ENCODE data around the gene DPH7. TPM values are rescaled to one million over a fixed set of nuclear protein-coding genes. Genes with fewer than 3 reads are reported as not detected.
"Not testable (repeated sequence)": the region's sequence is repeated elsewhere in the genome, so short reads cannot be mapped to it uniquely, and the experiment has no call there.

DPH7 gene
- total RNA-seq, 1 donor from 2014 or later: 13.0 TPM

DNA sequence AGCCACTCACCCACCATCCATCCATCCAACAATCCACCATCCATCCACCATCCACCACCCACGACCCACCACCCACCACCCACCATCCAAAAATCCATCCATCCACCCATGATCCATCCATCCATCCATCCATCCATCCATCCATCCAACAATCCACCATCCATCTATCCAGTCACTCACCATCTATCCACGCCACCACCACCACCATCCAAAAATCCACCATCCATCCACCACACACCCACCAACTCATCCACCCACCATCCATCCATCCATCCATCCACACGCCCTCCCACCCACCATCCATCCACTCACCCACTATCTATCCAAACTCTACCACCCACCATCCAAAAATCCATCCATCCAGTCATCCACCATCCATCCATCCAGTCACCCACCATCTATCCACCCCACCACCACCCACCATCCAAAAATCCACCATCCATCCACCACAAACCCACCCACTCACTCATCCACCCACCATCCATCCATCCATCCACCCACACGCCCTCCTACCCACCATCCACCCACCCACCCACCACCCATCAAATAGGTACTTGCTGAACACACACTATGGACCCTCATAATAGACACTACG, 9.0 kb downstream of the DPH7 start:
- Histone ChIP-seq H3K4me3 (ENCODE audit: low read length in 3 of 3) (no peak overlapping the region), H3K36me3 (ENCODE audit: control insufficient read depth in 3 of 3, insufficient read depth in 3 of 3, low read length in 3 of 3) (peaks cover 26 to 41% (median 32%) of the 10 kb centered on the region in 3 donors)

DNA sequence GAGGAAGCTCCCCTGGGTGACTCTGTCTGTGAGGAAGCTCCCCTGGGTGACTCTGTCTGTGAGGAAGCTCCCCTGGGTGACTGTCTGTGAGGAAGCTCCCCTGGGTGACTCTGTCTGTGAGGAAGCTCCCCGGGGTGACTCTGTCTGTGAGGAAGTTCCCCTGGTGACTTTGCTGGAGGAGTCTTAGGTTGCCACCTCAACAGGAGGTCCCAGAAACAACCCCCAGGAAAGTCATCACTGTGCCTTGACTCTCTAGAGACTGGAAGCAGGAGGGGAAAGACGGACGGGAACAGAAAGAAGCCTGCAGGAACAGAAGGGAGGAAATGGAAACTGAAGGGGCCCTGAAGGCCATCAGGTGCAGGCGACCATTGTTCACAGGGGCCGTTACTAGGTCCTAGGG, 10.3 kb downstream of the DPH7 start:
- not testable (repeated sequence) for H3K9me3 ChIP-seq (ENCODE audit: control insufficient read depth in 3 of 3, low read length in 3 of 3); H3K27ac ChIP-seq (ENCODE audit: low read depth, low read length); H3K4me1 ChIP-seq (ENCODE audit: control insufficient read depth in 3 of 3, insufficient read depth in 3 of 3, low read length in 3 of 3); H3K4me3 ChIP-seq (ENCODE audit: low read length in 3 of 3); H3K27me3 ChIP-seq (ENCODE audit: control insufficient read depth in 3 of 3, insufficient read depth in 3 of 3, low read length in 3 of 3); H3K9ac ChIP-seq (ENCODE audit: low read depth in 1 of 3, low read length in 3 of 3)
- peaks cover 29 to 44% (median 36%) of the 10 kb centered on the region in 3 donors for H3K36me3 ChIP-seq (ENCODE audit: control insufficient read depth in 3 of 3, insufficient read depth in 3 of 3, low read length in 3 of 3)

More for the DNA sequence above, 9.0 kb downstream of the DPH7 start:
- Histone ChIP-seq H3K4me1 (ENCODE audit: control insufficient read depth in 3 of 3, insufficient read depth in 3 of 3, low read length in 3 of 3) (no peaks in the 10 kb centered on the region), H3K9me3 (ENCODE audit: control insufficient read depth in 3 of 3, low read length in 3 of 3) (no peaks in the 10 kb centered on the region), H3K9ac (ENCODE audit: low read depth in 1 of 3, low read length in 3 of 3) (no peak overlapping the region), H3K27me3 (ENCODE audit: control insufficient read depth in 3 of 3, insufficient read depth in 3 of 3, low read length in 3 of 3) (no peaks in the 10 kb centered on the region), H3K27ac (ENCODE audit: low read depth, low read length) (no peak overlapping the region)

DNA sequence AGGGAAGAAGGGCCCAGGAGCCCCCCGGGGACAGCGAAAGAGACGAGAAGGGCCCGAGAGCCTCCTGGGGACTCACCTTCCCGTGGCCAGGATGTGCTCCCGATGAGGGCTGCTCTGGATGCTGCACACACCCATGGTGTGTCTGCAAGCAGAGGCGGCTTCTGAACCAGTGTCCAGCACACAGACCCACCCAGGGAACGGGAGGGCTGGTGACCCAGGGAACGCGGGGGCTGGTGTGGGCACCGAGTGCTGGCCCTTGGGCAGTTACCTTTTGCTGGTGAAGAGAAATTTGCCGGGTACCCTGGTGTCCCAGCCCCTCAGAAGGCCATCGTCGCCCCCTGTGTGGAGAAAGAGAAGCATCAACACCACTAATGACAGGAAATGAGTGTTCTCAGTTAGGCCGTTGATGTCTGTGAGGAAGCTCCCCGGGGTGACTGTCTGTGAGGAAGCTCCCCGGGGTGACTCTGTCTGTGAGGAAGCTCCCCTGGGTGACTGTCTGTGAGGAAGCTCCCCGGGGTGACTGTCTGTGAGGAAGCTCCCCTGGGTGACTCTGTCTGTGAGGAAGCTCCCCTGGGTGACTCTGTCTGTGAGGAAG, 13.8 kb downstream of the DPH7 start:
- Histone ChIP-seq H3K4me1 (ENCODE audit: control insufficient read depth in 3 of 3, insufficient read depth in 3 of 3, low read length in 3 of 3) (no peaks in the 10 kb centered on the region), H3K27ac (ENCODE audit: low read depth, low read length) (no peak overlapping the region), H3K27me3 (ENCODE audit: control insufficient read depth in 3 of 3, insufficient read depth in 3 of 3, low read length in 3 of 3) (no peaks in the 10 kb centered on the region), H3K4me3 (ENCODE audit: low read length in 3 of 3) (no peak overlapping the region), H3K9ac (ENCODE audit: low read depth in 1 of 3, low read length in 3 of 3) (no peak overlapping the region), H3K9me3 (ENCODE audit: control insufficient read depth in 3 of 3, low read length in 3 of 3) (no peaks in the 10 kb centered on the region), H3K36me3 (ENCODE audit: control insufficient read depth in 3 of 3, insufficient read depth in 3 of 3, low read length in 3 of 3) (peaks cover 19 to 28% (median 28%) of the 10 kb centered on the region in 3 donors)

DNA sequence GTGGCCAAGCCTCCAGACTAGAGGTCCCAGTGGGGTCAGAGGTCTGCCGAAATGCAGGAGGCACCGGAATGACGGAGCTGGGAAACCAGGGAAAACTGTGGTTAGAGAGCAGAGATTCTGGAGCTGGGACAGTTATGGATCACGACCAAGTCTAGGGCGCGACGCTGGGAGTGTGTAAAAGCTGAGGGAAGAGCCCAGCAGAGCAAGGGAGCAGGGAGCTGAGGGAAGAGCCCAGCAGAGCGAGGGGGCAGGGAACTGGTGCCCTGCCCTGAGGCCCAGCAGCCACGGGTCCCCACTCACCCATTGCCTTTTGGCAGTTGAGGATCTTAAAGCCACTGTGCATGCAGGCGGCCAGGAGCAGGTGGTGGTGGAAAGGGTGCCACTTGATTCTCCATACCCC, 14.6 kb downstream of the DPH7 start:
- Histone ChIP-seq H3K27ac (ENCODE audit: low read depth, low read length) (no peak overlapping the region), H3K9me3 (ENCODE audit: control insufficient read depth in 3 of 3, low read length in 3 of 3) (no peaks in the 10 kb centered on the region), H3K27me3 (ENCODE audit: control insufficient read depth in 3 of 3, insufficient read depth in 3 of 3, low read length in 3 of 3) (no peaks in the 10 kb centered on the region), H3K4me1 (ENCODE audit: control insufficient read depth in 3 of 3, insufficient read depth in 3 of 3, low read length in 3 of 3) (no peaks in the 10 kb centered on the region), H3K36me3 (ENCODE audit: control insufficient read depth in 3 of 3, insufficient read depth in 3 of 3, low read length in 3 of 3) (peaks cover 19 to 30% (median 28%) of the 10 kb centered on the region in 3 donors), H3K9ac (ENCODE audit: low read depth in 1 of 3, low read length in 3 of 3) (no peak overlapping the region), H3K4me3 (ENCODE audit: low read length in 3 of 3) (no peak overlapping the region)

DNA sequence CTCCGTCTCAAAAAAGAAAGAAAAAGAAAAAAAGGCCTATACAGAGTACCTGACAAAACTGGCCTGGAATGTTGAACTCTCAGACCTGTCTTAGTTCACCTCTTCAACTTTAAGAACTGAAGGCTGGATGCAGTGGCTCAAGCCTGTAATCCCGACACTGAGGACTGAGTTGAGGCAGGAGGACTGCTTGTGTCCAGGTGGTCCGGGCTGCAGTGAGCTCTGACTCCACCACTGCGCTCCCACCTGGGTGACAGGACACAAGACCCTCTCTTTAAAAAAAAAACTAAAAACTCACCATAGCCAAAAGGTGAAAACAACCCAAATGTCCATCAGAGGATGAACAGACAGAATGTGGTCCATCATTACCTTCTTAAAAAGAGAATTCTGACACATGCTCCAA, 20.6 kb downstream of the DPH7 start:
- H3K9me3 ChIP-seq (ENCODE audit: control insufficient read depth in 3 of 3, low read length in 3 of 3): no peaks in the 10 kb centered on the region
- no peak overlapping the region for H3K9ac ChIP-seq (ENCODE audit: low read depth in 1 of 3, low read length in 3 of 3)
- H3K27me3 ChIP-seq (ENCODE audit: control insufficient read depth in 3 of 3, insufficient read depth in 3 of 3, low read length in 3 of 3): no peaks in the 10 kb centered on the region
- no peaks in the 10 kb centered on the region for H3K4me1 ChIP-seq (ENCODE audit: control insufficient read depth in 3 of 3, insufficient read depth in 3 of 3, low read length in 3 of 3)
- H3K27ac ChIP-seq (ENCODE audit: low read depth, low read length): no peak overlapping the region
- H3K4me3 ChIP-seq (ENCODE audit: low read length in 3 of 3): no peak overlapping the region
- H3K36me3 ChIP-seq (ENCODE audit: control insufficient read depth in 3 of 3, insufficient read depth in 3 of 3, low read length in 3 of 3): peaks cover 20 to 37% (median 36%) of the 10 kb centered on the region in 3 donors

DNA sequence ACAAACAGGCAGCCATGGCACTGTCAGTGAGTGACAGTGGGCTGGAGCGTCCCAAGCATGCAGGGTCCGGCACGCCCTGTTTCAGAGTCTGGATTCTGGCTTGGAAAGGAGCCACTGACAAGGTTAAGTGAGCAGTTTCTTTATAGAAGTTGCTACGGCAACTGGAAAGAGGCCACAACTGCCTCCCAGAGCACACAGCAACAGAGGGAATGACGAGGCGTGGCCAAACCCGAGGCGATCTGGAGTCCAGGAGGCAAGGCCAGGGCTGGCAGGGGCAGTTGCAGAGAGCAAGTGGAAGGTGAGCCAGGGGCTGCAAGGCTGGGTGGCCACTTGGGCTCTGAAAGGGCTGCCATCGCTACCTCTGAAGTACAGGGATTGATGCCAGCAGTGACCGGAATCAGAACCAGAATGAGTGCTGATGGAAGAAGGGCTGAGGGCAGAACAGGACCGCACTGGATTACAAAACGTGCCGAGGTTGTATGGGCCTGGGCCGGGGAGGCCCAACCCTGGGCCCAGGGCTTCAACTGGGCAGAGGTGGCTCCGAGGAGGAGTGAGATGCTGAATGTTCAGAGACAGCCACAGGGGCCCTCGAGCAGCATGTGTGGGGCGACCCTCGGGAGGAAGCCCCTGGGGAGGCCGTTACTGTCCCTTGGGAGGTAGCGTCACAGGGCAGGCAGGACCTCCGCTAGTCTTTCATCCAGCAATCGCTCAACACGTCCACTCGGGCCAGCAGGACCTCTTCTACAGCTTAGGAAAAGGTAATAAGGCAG, 22.5 kb downstream of the DPH7 start:
- Histone ChIP-seq H3K27ac (ENCODE audit: low read depth, low read length) (no peak overlapping the region), H3K9ac (ENCODE audit: low read depth in 1 of 3, low read length in 3 of 3) (no peak overlapping the region), H3K36me3 (ENCODE audit: control insufficient read depth in 3 of 3, insufficient read depth in 3 of 3, low read length in 3 of 3) (peaks cover 25 to 33% (median 32%) of the 10 kb centered on the region in 3 donors)

DNA sequence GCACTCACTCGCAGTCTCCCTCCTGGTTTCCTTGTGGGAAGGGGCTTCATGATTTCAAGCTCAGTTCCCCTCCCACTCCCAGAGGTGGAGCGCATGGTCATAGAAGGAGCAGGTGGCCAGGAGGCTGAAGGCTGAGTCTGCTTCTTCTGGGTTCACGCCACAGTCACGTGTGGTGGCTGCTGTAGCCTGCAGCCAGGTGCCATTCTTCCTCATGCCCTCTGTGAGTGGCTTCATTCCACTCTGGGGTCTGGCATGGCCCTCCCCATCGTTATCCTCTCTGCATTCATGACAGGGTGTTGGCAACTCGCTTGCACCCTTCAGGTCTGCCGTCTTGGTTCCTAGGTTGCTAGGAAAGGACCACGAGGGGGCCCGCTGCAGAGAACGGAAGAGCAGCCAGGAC, 23.5 kb downstream of the DPH7 start:
- Histone ChIP-seq H3K9ac (ENCODE audit: low read depth in 1 of 3, low read length in 3 of 3) (no peak overlapping the region), H3K4me1 (ENCODE audit: control insufficient read depth in 3 of 3, insufficient read depth in 3 of 3, low read length in 3 of 3) (peaks cover 6 to 8% (median 8%) of the 10 kb centered on the region in 3 donors), H3K36me3 (ENCODE audit: control insufficient read depth in 3 of 3, insufficient read depth in 3 of 3, low read length in 3 of 3) (peaks cover 25 to 33% (median 31%) of the 10 kb centered on the region in 3 donors), H3K27ac (ENCODE audit: low read depth, low read length) (no peak overlapping the region), H3K9me3 (ENCODE audit: control insufficient read depth in 3 of 3, low read length in 3 of 3) (no peaks in the 10 kb centered on the region), H3K4me3 (ENCODE audit: low read length in 3 of 3) (no peak overlapping the region), H3K27me3 (ENCODE audit: control insufficient read depth in 3 of 3, insufficient read depth in 3 of 3, low read length in 3 of 3) (no peaks in the 10 kb centered on the region)

More for the DNA sequence above, 22.5 kb downstream of the DPH7 start:
- Histone ChIP-seq H3K4me1 (ENCODE audit: control insufficient read depth in 3 of 3, insufficient read depth in 3 of 3, low read length in 3 of 3) (peaks cover 6 to 8% (median 6%) of the 10 kb centered on the region in 3 donors), H3K4me3 (ENCODE audit: low read length in 3 of 3) (no peak overlapping the region), H3K27me3 (ENCODE audit: control insufficient read depth in 3 of 3, insufficient read depth in 3 of 3, low read length in 3 of 3) (no peaks in the 10 kb centered on the region), H3K9me3 (ENCODE audit: control insufficient read depth in 3 of 3, low read length in 3 of 3) (no peaks in the 10 kb centered on the region)

DNA sequence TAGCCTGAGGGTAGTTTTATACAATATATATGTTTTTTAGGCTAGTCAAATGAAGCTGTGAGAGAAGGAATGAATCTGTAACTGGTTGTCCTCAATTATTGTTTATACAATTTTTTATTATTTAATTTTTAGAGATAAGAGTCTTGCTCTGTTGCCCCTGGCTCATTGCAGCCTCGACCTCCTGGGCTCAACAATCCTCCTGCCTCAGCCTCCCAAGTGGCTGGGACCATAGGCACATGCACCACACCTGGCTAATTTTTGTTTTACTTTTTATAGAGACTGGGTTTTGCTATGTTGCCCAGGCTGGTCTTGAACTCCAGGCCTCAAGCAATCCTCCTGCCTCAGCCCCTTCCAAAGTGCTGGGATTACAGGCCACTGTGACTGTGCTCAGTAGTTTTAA, 24.4 kb downstream of the DPH7 start:
- peaks cover 13 to 15% (median 14%) of the 10 kb centered on the region in 3 donors for H3K4me1 ChIP-seq (ENCODE audit: control insufficient read depth in 3 of 3, insufficient read depth in 3 of 3, low read length in 3 of 3)
- H3K36me3 ChIP-seq (ENCODE audit: control insufficient read depth in 3 of 3, insufficient read depth in 3 of 3, low read length in 3 of 3): peaks cover 25 to 33% (median 26%) of the 10 kb centered on the region in 3 donors
- H3K9ac ChIP-seq (ENCODE audit: low read depth in 1 of 3, low read length in 3 of 3): no peak overlapping the region
- no peak overlapping the region for H3K4me3 ChIP-seq (ENCODE audit: low read length in 3 of 3)
- no peaks in the 10 kb centered on the region for H3K9me3 ChIP-seq (ENCODE audit: control insufficient read depth in 3 of 3, low read length in 3 of 3)
- no peak overlapping the region for H3K27ac ChIP-seq (ENCODE audit: low read depth, low read length)
- no peaks in the 10 kb centered on the region for H3K27me3 ChIP-seq (ENCODE audit: control insufficient read depth in 3 of 3, insufficient read depth in 3 of 3, low read length in 3 of 3)

DNA sequence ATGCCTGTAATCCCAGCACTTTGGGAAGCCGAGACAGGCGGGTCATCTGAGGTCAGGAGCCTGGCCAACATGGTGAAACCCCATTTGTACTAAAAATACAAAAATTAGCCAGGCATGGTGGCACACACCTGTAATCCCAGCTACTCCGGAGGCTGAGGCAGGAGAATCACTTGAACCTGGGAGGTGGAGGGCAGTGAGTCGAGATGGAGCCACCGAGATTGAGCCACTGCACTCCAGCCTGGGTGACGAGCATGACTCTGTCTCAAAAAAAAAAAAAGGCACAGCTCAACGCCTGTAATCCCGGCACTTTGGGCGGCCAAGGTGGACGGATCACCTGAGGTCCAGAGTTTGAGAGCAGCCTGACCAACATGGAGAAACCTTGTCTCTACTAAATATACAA, 25.1 kb downstream of the DPH7 start:
- peaks cover 25 to 33% (median 26%) of the 10 kb centered on the region in 3 donors for H3K36me3 ChIP-seq (ENCODE audit: control insufficient read depth in 3 of 3, insufficient read depth in 3 of 3, low read length in 3 of 3)

More for the DNA sequence above, 25.1 kb downstream of the DPH7 start:
- not testable (repeated sequence) for H3K27me3 ChIP-seq (ENCODE audit: control insufficient read depth in 3 of 3, insufficient read depth in 3 of 3, low read length in 3 of 3); H3K9me3 ChIP-seq (ENCODE audit: control insufficient read depth in 3 of 3, low read length in 3 of 3); H3K27ac ChIP-seq (ENCODE audit: low read depth, low read length); H3K4me3 ChIP-seq (ENCODE audit: low read length in 3 of 3); H3K9ac ChIP-seq (ENCODE audit: low read depth in 1 of 3, low read length in 3 of 3)
- H3K4me1 ChIP-seq (ENCODE audit: control insufficient read depth in 3 of 3, insufficient read depth in 3 of 3, low read length in 3 of 3): peaks cover 17 to 19% (median 19%) of the 10 kb centered on the region in 3 donors
